Mucosa of stomach (tissue), 1 donor: ENCODE measurements around the gene GRM8.

Source experiments
- H3K27me3 ChIP-seq: one replicate; pipeline ENCODE4 v1.7.0; 2013; ENCODE audit warnings: mild to moderate bottlenecking, low read length; ENCODE audit not compliant: control insufficient read depth, insufficient read depth
- H3K36me3 ChIP-seq: one replicate; pipeline ENCODE4 v1.7.0; 2013; ENCODE audit warnings: low read length; ENCODE audit not compliant: control insufficient read depth, insufficient read depth
- H3K4me1 ChIP-seq: one replicate; pipeline ENCODE4 v1.7.0; 2013; ENCODE audit warnings: mild to moderate bottlenecking, low read length; ENCODE audit not compliant: control insufficient read depth, insufficient read depth
- H3K4me3 ChIP-seq: one replicate; pipeline ENCODE4 v1.7.0; 2013; ENCODE audit warnings: low read length
- H3K9ac ChIP-seq: one replicate; pipeline ENCODE4 v1.7.0; 2013; ENCODE audit warnings: mild to moderate bottlenecking, low read length, moderate library complexity
- H3K9me3 ChIP-seq: one replicate; pipeline ENCODE4 v1.7.0; 2013; ENCODE audit warnings: mild to moderate bottlenecking, low read length, moderate library complexity; ENCODE audit not compliant: control insufficient read depth
- donor health status: Pancreatic carcinoma.

GRM8 gene

DNA sequence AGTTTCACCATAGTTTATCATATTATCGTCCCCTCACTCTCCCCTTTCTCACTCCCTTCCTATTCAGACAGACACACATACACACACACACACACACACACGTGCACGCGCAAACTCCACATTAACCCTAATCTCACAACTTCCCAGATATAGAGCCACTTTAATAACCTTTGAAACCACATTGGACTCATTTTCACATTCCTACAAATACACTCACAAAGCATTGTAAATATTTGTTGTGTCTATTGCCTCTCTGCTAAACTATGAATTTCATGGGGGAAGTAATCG is 433.6 kb downstream of the GRM8 start:
- H3K9me3 ChIP-seq: no peaks in the 10 kb centered on the region
- H3K9ac ChIP-seq: no peak overlapping the region
- no peak overlapping the region for H3K4me3 ChIP-seq
- no peaks in the 10 kb centered on the region for H3K36me3 ChIP-seq
- H3K27me3 ChIP-seq: no peaks in the 10 kb centered on the region
- no peaks in the 10 kb centered on the region for H3K4me1 ChIP-seq

DNA sequence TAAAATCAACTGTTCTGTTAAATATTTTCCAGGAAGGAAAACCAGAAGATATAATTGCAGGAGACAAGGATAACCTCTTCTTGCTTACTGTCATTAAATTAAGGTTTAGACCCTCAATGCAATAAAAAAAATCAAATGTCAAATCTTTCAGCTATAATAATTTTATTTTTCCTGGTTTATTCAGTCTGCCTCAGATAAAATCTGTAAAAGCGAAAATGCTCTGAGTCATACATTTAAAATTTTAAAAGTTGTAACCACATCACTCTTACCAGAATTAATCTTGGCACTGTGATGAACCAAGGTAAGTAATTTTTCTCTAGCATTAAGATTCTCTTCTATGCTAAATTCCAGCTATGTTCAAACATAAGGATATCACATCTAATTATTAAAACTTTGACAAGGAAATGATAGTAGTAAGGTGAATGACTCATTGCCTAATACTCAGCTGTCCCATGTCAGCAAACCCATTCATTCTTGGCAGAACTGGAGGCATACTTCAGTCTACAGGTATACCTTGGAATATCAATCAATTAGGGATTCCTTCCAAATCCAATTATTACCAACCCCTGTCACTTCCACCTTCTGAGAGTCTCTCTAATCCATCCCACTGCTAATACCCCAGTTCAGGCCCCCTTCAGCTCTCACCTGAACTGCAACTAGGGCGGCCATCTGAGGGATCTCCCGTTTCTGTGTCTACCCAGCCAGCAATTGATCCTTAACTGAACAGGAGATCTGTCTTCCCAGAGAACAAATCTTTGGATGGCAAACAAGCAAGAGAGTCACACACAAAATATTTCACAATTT is 434.1 kb downstream of the GRM8 start:
- Histone ChIP-seq H3K27me3 (no peaks in the 10 kb centered on the region), H3K4me1 (no peaks in the 10 kb centered on the region), H3K9me3 (no peaks in the 10 kb centered on the region), H3K36me3 (no peaks in the 10 kb centered on the region), H3K9ac (no peak overlapping the region), H3K4me3 (no peak overlapping the region)

- Histone ChIP-seq H3K27me3 (no peaks in the 10 kb centered on the region), H3K36me3 (no peaks in the 10 kb centered on the region), H3K9me3 (no peaks in the 10 kb centered on the region), H3K4me3 (no peak overlapping the region), H3K9ac (no peak overlapping the region), H3K4me1 (no peaks in the 10 kb centered on the region)
Observed at GRCh38 chr7:126809188-126809587, 443.6 kb downstream of the GRM8 start.

- Histone ChIP-seq H3K27me3 (no peaks in the 10 kb centered on the region), H3K9ac (no peak overlapping the region), H3K36me3 (no peaks in the 10 kb centered on the region), H3K9me3 (no peaks in the 10 kb centered on the region), H3K4me1 (no peaks in the 10 kb centered on the region), H3K4me3 (no peak overlapping the region)
Observed at GRCh38 chr7:126806614-126807013, 446.1 kb downstream of the GRM8 start.

GRCh38 chr7:126805351-126805750 is 447.4 kb downstream of the GRM8 start:
- Histone ChIP-seq H3K4me1 (no peaks in the 10 kb centered on the region), H3K27me3 (no peaks in the 10 kb centered on the region), H3K4me3 (no peak overlapping the region), H3K9ac (no peak overlapping the region), H3K9me3 (no peaks in the 10 kb centered on the region), H3K36me3 (no peaks in the 10 kb centered on the region)

- H3K4me3 ChIP-seq: no peak overlapping the region
- no peaks in the 10 kb centered on the region for H3K4me1 ChIP-seq
- no peaks in the 10 kb centered on the region for H3K27me3 ChIP-seq
- H3K9me3 ChIP-seq: no peaks in the 10 kb centered on the region
- H3K36me3 ChIP-seq: no peaks in the 10 kb centered on the region
- no peak overlapping the region for H3K9ac ChIP-seq
Observed at GRCh38 chr7:126804604-126805003, 448.1 kb downstream of the GRM8 start.

DNA sequence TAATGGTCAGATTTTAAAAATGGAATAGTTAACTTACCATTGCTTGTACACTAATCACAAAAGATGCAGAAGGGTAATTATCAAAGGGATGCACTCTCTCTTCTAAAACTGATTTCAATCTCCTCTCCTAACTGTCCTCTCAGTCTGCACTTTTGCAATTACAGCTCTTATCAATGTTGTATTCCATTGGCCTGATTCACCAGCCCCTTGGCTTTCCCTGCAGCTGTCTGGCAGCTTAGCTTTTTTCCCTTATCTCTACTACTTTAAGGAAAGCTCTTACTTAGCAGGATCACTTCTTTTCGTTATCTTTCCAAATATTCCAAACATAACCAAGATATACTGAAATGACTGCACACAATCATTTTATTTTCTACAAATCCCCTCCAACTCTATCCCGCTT is 448.8 kb downstream of the GRM8 start:
- Histone ChIP-seq H3K36me3 (no peaks in the 10 kb centered on the region), H3K27me3 (no peaks in the 10 kb centered on the region), H3K9ac (no peak overlapping the region), H3K9me3 (no peaks in the 10 kb centered on the region), H3K4me3 (no peak overlapping the region), H3K4me1 (no peaks in the 10 kb centered on the region)

DNA sequence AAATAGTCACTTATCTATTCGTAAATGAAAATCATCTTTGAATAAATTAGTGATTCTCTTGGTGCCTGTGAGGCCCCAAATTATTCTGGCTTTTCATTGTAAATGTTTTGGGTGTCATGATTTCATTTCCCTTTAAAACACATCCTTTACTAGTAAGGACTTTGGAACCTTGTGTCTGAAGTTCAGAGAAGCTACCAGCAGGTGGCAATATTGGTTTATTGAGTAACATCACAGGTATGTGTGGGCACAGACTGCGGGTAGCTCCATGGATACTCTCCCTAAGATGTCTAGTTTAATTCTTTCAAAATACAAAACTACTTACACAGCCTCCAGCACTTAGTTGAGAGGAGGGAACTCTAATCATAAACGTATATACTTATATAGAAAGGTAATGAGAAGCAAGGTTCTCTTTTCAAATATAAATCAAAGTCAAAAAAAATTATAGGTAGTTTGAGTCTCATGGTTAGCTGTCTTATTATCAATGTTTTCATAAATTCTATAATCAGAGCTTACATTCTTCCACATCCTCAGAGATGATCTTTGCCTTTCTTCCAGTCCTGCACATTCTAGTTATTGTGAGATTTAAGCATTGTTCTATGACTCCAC is 449.6 kb downstream of the GRM8 start:
- no peaks in the 10 kb centered on the region for H3K4me1 ChIP-seq
- no peak overlapping the region for H3K9ac ChIP-seq
- no peak overlapping the region for H3K4me3 ChIP-seq
- no peaks in the 10 kb centered on the region for H3K36me3 ChIP-seq
- H3K9me3 ChIP-seq: no peaks in the 10 kb centered on the region
- no peaks in the 10 kb centered on the region for H3K27me3 ChIP-seq

- H3K9ac ChIP-seq: no peak overlapping the region
- no peaks in the 10 kb centered on the region for H3K9me3 ChIP-seq
- no peaks in the 10 kb centered on the region for H3K27me3 ChIP-seq
- no peaks in the 10 kb centered on the region for H3K36me3 ChIP-seq
- H3K4me1 ChIP-seq: no peaks in the 10 kb centered on the region
- H3K4me3 ChIP-seq: no peak overlapping the region
Observed at GRCh38 chr7:126801733-126802132, 451.0 kb downstream of the GRM8 start.

GRCh38 chr7:126799541-126799940 is 453.2 kb downstream of the GRM8 start:
- no peaks in the 10 kb centered on the region for H3K4me1 ChIP-seq
- H3K9me3 ChIP-seq: no peaks in the 10 kb centered on the region
- no peaks in the 10 kb centered on the region for H3K36me3 ChIP-seq
- no peaks in the 10 kb centered on the region for H3K27me3 ChIP-seq
- H3K9ac ChIP-seq: no peak overlapping the region
- no peak overlapping the region for H3K4me3 ChIP-seq

- Histone ChIP-seq H3K4me3 (no peak overlapping the region), H3K27me3 (no peaks in the 10 kb centered on the region), H3K36me3 (no peaks in the 10 kb centered on the region), H3K4me1 (no peaks in the 10 kb centered on the region), H3K9ac (no peak overlapping the region), H3K9me3 (no peaks in the 10 kb centered on the region)
Observed at GRCh38 chr7:126792521-126792920, 460.2 kb downstream of the GRM8 start.

DNA sequence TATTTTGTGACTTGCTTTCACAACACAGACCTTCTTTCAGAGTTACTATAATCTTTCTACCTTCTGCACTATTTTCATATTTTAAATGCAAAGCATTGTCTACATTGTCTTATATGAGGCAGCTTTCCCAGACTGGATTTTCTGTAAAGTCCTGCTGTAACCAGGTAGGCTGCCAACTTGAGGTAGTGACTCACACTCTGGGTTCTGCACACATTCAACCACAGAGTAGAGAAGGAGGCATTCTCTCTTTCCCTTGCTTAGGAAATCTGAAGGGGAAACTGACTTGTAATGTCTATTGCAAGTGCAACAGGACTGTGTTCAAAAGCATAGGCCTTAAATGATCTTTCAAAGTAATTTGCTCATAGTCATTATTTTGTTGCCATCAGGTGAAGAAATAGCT is 461.4 kb downstream of the GRM8 start:
- Histone ChIP-seq H3K4me3 (no peak overlapping the region), H3K36me3 (no peaks in the 10 kb centered on the region), H3K9me3 (no peaks in the 10 kb centered on the region), H3K27me3 (no peaks in the 10 kb centered on the region), H3K4me1 (no peaks in the 10 kb centered on the region), H3K9ac (no peak overlapping the region)

- Histone ChIP-seq H3K9ac (no peak overlapping the region), H3K4me1 (no peaks in the 10 kb centered on the region), H3K27me3 (no peaks in the 10 kb centered on the region), H3K9me3 (no peaks in the 10 kb centered on the region), H3K36me3 (no peaks in the 10 kb centered on the region), H3K4me3 (no peak overlapping the region)
Observed at GRCh38 chr7:126790763-126791162, 462.0 kb downstream of the GRM8 start.
